Glutamatergic neuron (in vitro differentiated cells): ENCODE measurements around the gene PRKCA. TPM values are rescaled to one million over a fixed set of nuclear protein-coding genes. Genes with fewer than 3 reads are reported as not detected.

ENCODE experiments used
- DNase-seq: peaks from one replicate; pipeline ENCODE4 v3.0.0; 2022
- H3K27ac Mint-ChIP-seq: one replicate; pipeline ENCODE4 v1.8.0; 2020; ENCODE audit warnings: mild to moderate bottlenecking, mixed read lengths, inconsistent platforms; ENCODE audit not compliant: unreplicated experiment
- H3K27me3 Mint-ChIP-seq: one replicate; pipeline ENCODE4 v1.8.0; 2020; ENCODE audit warnings: mild to moderate bottlenecking, moderate library complexity, mixed read lengths, inconsistent platforms; ENCODE audit not compliant: unreplicated experiment
- H3K36me3 Mint-ChIP-seq: one replicate; pipeline ENCODE4 v1.8.0; 2020; ENCODE audit warnings: mild to moderate bottlenecking, mixed read lengths, inconsistent platforms; ENCODE audit not compliant: unreplicated experiment
- H3K4me1 Mint-ChIP-seq: one replicate; pipeline ENCODE4 v1.8.0; 2020; ENCODE audit warnings: mild to moderate bottlenecking, low read depth, mixed read lengths, inconsistent platforms; ENCODE audit not compliant: unreplicated experiment
- H3K4me3 Mint-ChIP-seq: one replicate; pipeline ENCODE4 v1.8.0; 2020; ENCODE audit warnings: mild to moderate bottlenecking, mixed read lengths, inconsistent platforms; ENCODE audit not compliant: unreplicated experiment
- H3K9me3 Mint-ChIP-seq: one replicate; pipeline ENCODE4 v1.8.0; 2020; ENCODE audit warnings: mild to moderate bottlenecking, moderate library complexity, mixed read lengths, inconsistent platforms; ENCODE audit not compliant: unreplicated experiment
- total RNA-seq: library from RNA; stranded (reverse); fragmentation: NEBNext Ultra II Directional; extraction: Animal tissue kit (Norgen Biotek cat#: 25700); gene quantifications from one replicate; pipeline ENCODE4 v1.2.1, GENCODE V29; 2021; ENCODE audit not compliant: unreplicated experiment
- TF ChIP-seq, protein P1 (sequence below): fragments of 200-600 bp; sonication (generic); IDR thresholded peaks from one replicate; pipeline ENCODE4 v1.5.0; 2021; ENCODE audit not compliant: partially characterized antibody, unreplicated experiment

The PRKCA gene
- total RNA-seq, 1 donor from 2014 or later: 2.2 TPM

GRCh38 chr17:66401364-66401763 lies 99.0 kb downstream of the PRKCA start:
- Mint-ChIP-seq H3K4me1 (no peaks in the 10 kb centered on the region), H3K27me3 (no peaks in the 10 kb centered on the region), H3K4me3 (no peak overlapping the region), H3K27ac (no peak overlapping the region), H3K9me3 (no peaks in the 10 kb centered on the region), H3K36me3 (peaks cover 3% of the 10 kb centered on the region)
- DNase-seq: no peak
- TF ChIP-seq, protein P1, sequence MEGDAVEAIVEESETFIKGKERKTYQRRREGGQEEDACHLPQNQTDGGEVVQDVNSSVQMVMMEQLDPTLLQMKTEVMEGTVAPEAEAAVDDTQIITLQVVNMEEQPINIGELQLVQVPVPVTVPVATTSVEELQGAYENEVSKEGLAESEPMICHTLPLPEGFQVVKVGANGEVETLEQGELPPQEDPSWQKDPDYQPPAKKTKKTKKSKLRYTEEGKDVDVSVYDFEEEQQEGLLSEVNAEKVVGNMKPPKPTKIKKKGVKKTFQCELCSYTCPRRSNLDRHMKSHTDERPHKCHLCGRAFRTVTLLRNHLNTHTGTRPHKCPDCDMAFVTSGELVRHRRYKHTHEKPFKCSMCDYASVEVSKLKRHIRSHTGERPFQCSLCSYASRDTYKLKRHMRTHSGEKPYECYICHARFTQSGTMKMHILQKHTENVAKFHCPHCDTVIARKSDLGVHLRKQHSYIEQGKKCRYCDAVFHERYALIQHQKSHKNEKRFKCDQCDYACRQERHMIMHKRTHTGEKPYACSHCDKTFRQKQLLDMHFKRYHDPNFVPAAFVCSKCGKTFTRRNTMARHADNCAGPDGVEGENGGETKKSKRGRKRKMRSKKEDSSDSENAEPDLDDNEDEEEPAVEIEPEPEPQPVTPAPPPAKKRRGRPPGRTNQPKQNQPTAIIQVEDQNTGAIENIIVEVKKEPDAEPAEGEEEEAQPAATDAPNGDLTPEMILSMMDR: no peak

DNA sequence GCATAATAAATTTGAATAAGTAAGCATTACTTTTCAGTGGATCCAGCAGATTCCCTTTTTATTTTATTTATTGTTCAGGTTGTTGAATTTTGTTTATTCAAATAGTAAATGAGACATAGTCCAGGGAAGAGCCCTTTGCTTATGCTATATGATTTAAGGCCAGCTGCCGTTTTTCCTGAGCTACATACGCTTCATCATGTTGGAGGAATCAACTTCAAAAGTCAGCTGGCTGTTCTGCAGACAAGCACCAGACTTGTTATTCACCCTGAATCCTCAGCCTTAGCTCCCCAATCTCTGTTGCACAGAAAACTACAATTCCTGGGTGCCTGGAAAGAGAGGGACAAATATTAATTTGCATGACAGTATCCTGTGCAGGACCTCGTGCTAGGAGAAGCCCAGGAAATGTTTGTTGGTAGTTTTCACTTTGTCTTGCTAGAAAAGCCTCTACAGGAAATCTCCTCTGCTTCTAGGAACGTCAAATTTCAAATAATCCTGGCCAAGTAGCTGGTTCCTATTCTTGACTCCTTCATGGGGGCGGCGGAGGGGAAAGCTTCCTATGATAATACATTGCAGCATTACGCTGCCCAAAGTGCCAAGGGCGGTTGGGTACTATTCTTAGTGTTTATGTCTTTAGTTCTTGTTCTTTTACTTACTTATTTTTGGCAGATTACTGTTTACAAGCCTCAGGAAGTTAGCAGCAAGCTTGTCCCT lies 101.6 kb downstream of the PRKCA start:
- H3K4me3 Mint-ChIP-seq: no peak overlapping the region
- H3K9me3 Mint-ChIP-seq: no peaks in the 10 kb centered on the region
- H3K27ac Mint-ChIP-seq: no peak overlapping the region
- TF ChIP-seq, protein P1: no peak
- H3K4me1 Mint-ChIP-seq: no peaks in the 10 kb centered on the region
- H3K36me3 Mint-ChIP-seq: peaks cover 3% of the 10 kb centered on the region
- peaks cover 3% of the 10 kb centered on the region for H3K27me3 Mint-ChIP-seq
- DNase-seq: no peak

DNA sequence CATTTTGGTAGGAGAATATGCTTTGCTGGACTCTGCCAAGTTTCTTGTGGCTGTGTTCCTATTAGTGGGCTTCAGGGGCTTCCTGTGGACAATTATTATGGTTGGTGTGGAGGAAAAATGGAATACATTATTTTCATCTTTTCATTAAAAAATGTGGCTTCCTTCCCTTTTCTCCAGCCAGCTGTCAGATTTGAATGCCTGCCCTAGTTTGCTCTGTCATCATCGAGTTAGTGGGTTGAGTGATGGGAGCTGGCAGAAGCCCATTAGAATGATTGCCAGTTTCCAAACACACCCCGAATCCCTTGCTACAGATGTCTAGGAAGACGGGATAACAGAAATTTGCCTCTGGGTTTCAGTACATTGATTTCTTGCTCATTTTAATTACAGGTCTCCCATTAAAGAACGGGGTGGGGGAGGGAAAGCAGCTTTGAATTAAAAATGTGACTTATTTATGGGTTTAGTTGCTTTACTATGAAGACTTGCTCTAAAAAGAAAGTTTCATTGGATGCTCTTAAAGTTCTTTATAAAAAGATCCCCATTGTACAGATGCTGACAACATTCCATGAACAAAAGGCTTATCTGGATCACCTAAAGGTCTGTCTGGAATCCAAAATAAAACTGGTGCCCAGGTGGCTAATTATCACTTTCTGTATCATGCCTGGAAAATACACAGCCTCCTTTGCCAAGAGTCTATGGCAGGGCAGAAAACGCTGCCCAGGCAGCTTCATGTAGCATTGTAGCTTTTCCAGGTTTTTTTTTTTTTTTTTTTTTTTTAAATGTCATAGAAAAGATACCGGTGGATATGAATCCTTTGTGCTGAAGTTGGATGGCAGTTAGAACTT lies 103.6 kb downstream of the PRKCA start:
- no peak for DNase-seq
- Mint-ChIP-seq H3K9me3 (no peaks in the 10 kb centered on the region), H3K27ac (no peak overlapping the region), H3K36me3 (peaks cover 3% of the 10 kb centered on the region), H3K4me3 (no peak overlapping the region), H3K27me3 (peaks cover 3% of the 10 kb centered on the region), H3K4me1 (no peaks in the 10 kb centered on the region)
- TF ChIP-seq, protein P1: no peak

GRCh38 chr17:66406701-66407644 lies 104.6 kb downstream of the PRKCA start:
- Mint-ChIP-seq H3K4me3 (no peak overlapping the region), H3K4me1 (no peaks in the 10 kb centered on the region), H3K36me3 (no peaks in the 10 kb centered on the region), H3K27ac (no peak overlapping the region), H3K9me3 (no peaks in the 10 kb centered on the region), H3K27me3 (peaks cover 3% of the 10 kb centered on the region)
- DNase-seq: no peak
- TF ChIP-seq, protein P1: no peak
